Measurements from ENCODE around the gene FBH1. TPM values are rescaled to one million over a fixed set of nuclear protein-coding genes. Genes with fewer than 3 reads are reported as not detected.

Gene FBH1
- total and polyA plus RNA-seq, 4 donors = 52.8 to 95.5 (median 65.8) TPM

GRCh38 chr10:5910323-5911100 is 20.5 kb downstream of the FBH1 start:
- no peaks in the 10 kb centered on the region for H3K9me3 ChIP-seq (ENCODE audit: control insufficient read depth, insufficient read depth, low read length)
- no peaks in the 10 kb centered on the region for H3K4me1 ChIP-seq (ENCODE audit: control insufficient read depth, insufficient read depth, low read length)
- H3K27me3 ChIP-seq (ENCODE audit: control insufficient read depth, insufficient read depth, low read length) = no peaks in the 10 kb centered on the region
- WGBS (ENCODE audit: insufficient coverage) = 76% methylated on average over 15 of the region's 18 CpGs
- no peak overlapping the region for H3K4me3 ChIP-seq (ENCODE audit: low read depth, low read length)
- H3K27ac ChIP-seq (ENCODE audit: low read depth, low read length) = no peak overlapping the region
- peaks cover 64% of the 10 kb centered on the region for H3K36me3 ChIP-seq (ENCODE audit: control insufficient read depth, insufficient read depth, low read length)
- DNase-seq (ENCODE audit: low read depth in 4 of 6, low spot score in 6 of 6) = peak in 1 of 6 donors; percentile 21

DNA sequence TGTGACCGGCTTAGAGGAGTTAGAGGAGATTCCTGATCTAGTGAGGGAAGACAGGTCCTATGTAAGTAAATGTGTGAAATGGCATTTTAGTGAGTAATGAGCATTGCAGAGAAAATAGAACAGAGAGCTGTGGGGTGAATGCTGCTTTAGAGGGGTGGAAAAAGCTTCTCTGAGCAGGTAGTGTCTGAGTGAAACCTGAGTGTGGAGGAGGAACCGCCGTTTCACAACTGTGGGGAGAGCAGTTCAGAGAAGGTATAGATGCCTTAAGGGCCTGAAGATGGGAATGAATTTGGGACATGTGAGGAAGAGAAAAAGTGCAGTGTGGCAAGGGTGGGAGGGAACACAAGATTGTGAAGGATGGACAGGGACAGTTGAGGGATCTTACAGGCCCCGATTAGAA is 21.6 kb downstream of the FBH1 start:
- no peaks in the 10 kb centered on the region for H3K4me1 ChIP-seq (ENCODE audit: control insufficient read depth, insufficient read depth, low read length)
- peaks cover 69% of the 10 kb centered on the region for H3K36me3 ChIP-seq (ENCODE audit: control insufficient read depth, insufficient read depth, low read length)
- WGBS (ENCODE audit: insufficient coverage) = 97% methylated on average over 4 of the region's 4 CpGs

GRCh38 chr10:5913736-5914135 is 23.7 kb downstream of the FBH1 start:
- Histone ChIP-seq H3K4me3 (ENCODE audit: low read depth, low read length) (no peak overlapping the region), H3K36me3 (ENCODE audit: control insufficient read depth, insufficient read depth, low read length) (peaks cover 81% of the 10 kb centered on the region), H3K27ac (ENCODE audit: low read depth, low read length) (no peak overlapping the region), H3K9me3 (ENCODE audit: control insufficient read depth, insufficient read depth, low read length) (no peaks in the 10 kb centered on the region), H3K27me3 (ENCODE audit: control insufficient read depth, insufficient read depth, low read length) (no peaks in the 10 kb centered on the region), H3K4me1 (ENCODE audit: control insufficient read depth, insufficient read depth, low read length) (no peaks in the 10 kb centered on the region)
- DNase-seq (ENCODE audit: low read depth in 4 of 6, low spot score in 6 of 6) = no peak
- no CpG with 5 or more reads among the region's 4 CpGs for WGBS (ENCODE audit: insufficient coverage)

More for the DNA sequence above, 21.6 kb downstream of the FBH1 start:
- H3K4me3 ChIP-seq (ENCODE audit: low read depth, low read length) = no peak overlapping the region
- no peaks in the 10 kb centered on the region for H3K9me3 ChIP-seq (ENCODE audit: control insufficient read depth, insufficient read depth, low read length)
- no peak for DNase-seq (ENCODE audit: low read depth in 4 of 6, low spot score in 6 of 6)
- no peak overlapping the region for H3K27ac ChIP-seq (ENCODE audit: low read depth, low read length)
- H3K27me3 ChIP-seq (ENCODE audit: control insufficient read depth, insufficient read depth, low read length) = no peaks in the 10 kb centered on the region

DNA sequence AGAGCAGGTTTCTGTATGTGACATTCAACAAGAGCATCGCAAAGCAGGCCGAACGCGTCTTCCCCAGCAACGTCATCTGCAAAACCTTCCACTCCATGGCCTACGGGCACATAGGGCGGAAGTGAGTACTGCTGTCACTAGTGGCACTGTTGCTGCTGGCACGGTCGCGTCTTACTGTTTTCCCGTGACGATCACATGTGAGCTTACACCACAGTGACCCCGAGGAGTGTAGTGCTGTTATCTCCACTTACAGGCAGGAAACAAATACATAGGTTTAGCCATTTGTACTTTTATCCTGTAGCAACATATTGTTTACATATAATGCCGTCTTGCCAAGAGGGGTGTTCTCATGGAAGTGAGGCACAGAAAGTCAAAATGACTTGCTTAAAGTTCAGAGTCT is 25.4 kb downstream of the FBH1 start:
- peaks cover 73% of the 10 kb centered on the region for H3K36me3 ChIP-seq (ENCODE audit: control insufficient read depth, insufficient read depth, low read length)
- DNase-seq (ENCODE audit: low read depth in 4 of 6, low spot score in 6 of 6) = no peak
- no peaks in the 10 kb centered on the region for H3K27me3 ChIP-seq (ENCODE audit: control insufficient read depth, insufficient read depth, low read length)
- no peak overlapping the region for H3K27ac ChIP-seq (ENCODE audit: low read depth, low read length)
- no peaks in the 10 kb centered on the region for H3K4me1 ChIP-seq (ENCODE audit: control insufficient read depth, insufficient read depth, low read length)
- WGBS (ENCODE audit: insufficient coverage) = 97% methylated on average over 12 of the region's 14 CpGs
- no peak overlapping the region for H3K4me3 ChIP-seq (ENCODE audit: low read depth, low read length)
- no peaks in the 10 kb centered on the region for H3K9me3 ChIP-seq (ENCODE audit: control insufficient read depth, insufficient read depth, low read length)

GRCh38 chr10:5917305-5917704 is 27.3 kb downstream of the FBH1 start:
- Histone ChIP-seq H3K4me1 (ENCODE audit: control insufficient read depth, insufficient read depth, low read length) (no peaks in the 10 kb centered on the region), H3K9me3 (ENCODE audit: control insufficient read depth, insufficient read depth, low read length) (no peaks in the 10 kb centered on the region), H3K36me3 (ENCODE audit: control insufficient read depth, insufficient read depth, low read length) (peaks cover 68% of the 10 kb centered on the region), H3K4me3 (ENCODE audit: low read depth, low read length) (no peak overlapping the region), H3K27me3 (ENCODE audit: control insufficient read depth, insufficient read depth, low read length) (no peaks in the 10 kb centered on the region), H3K27ac (ENCODE audit: low read depth, low read length) (no peak overlapping the region)
- no peak for DNase-seq (ENCODE audit: low read depth in 4 of 6, low spot score in 6 of 6)
- 98% methylated on average over 13 of the region's 13 CpGs for WGBS (ENCODE audit: insufficient coverage)

GRCh38 chr10:5918763-5919162 is 28.7 kb downstream of the FBH1 start:
- WGBS (ENCODE audit: insufficient coverage) = 93% methylated on average over 3 of the region's 4 CpGs
- Histone ChIP-seq H3K27ac (ENCODE audit: low read depth, low read length) (no peak overlapping the region), H3K36me3 (ENCODE audit: control insufficient read depth, insufficient read depth, low read length) (peaks cover 77% of the 10 kb centered on the region), H3K4me3 (ENCODE audit: low read depth, low read length) (no peak overlapping the region), H3K9me3 (ENCODE audit: control insufficient read depth, insufficient read depth, low read length) (no peaks in the 10 kb centered on the region), H3K4me1 (ENCODE audit: control insufficient read depth, insufficient read depth, low read length) (no peaks in the 10 kb centered on the region), H3K27me3 (ENCODE audit: control insufficient read depth, insufficient read depth, low read length) (no peaks in the 10 kb centered on the region)
- peak in 1 of 6 donors; percentile 13 for DNase-seq (ENCODE audit: low read depth in 4 of 6, low spot score in 6 of 6)

DNA sequence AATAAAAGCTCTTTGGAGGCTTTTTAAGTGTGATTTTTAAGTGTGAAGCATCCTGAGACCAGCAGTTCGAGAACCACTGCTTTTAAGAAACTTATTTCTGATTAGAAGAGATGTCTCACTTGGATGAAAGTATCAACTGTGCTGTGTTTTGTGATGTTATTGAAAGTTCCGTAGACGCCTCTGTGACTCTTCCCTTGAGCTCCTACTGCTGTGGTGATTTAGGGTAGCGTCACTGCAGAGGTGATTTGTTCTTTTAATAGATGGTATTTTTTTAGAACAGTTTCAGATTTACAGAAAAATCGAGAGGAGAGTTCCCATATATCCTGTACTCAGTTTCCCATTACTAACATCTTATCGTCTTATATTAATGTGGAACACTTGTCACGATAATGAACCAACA is 29.5 kb downstream of the FBH1 start:
- whole genome bisulfite sequencing (ENCODE audit: insufficient coverage) = 88% methylated on average over 3 of the region's 7 CpGs
- no peaks in the 10 kb centered on the region for H3K9me3 ChIP-seq (ENCODE audit: control insufficient read depth, insufficient read depth, low read length)

GRCh38 chr10:5921746-5922145 is 31.7 kb downstream of the FBH1 start:
- no peak for DNase-seq (ENCODE audit: low read depth in 4 of 6, low spot score in 6 of 6)
- Histone ChIP-seq H3K36me3 (ENCODE audit: control insufficient read depth, insufficient read depth, low read length) (peaks cover 75% of the 10 kb centered on the region), H3K9me3 (ENCODE audit: control insufficient read depth, insufficient read depth, low read length) (no peaks in the 10 kb centered on the region), H3K27ac (ENCODE audit: low read depth, low read length) (no peak overlapping the region), H3K4me1 (ENCODE audit: control insufficient read depth, insufficient read depth, low read length) (no peaks in the 10 kb centered on the region), H3K27me3 (ENCODE audit: control insufficient read depth, insufficient read depth, low read length) (no peaks in the 10 kb centered on the region), H3K4me3 (ENCODE audit: low read depth, low read length) (no peak overlapping the region)
- 87% methylated on average over 3 of the region's 5 CpGs for whole genome bisulfite sequencing (ENCODE audit: insufficient coverage)

More for the DNA sequence above, 29.5 kb downstream of the FBH1 start:
- Histone ChIP-seq H3K4me1 (ENCODE audit: control insufficient read depth, insufficient read depth, low read length) (no peaks in the 10 kb centered on the region), H3K4me3 (ENCODE audit: low read depth, low read length) (no peak overlapping the region), H3K27ac (ENCODE audit: low read depth, low read length) (no peak overlapping the region), H3K36me3 (ENCODE audit: control insufficient read depth, insufficient read depth, low read length) (peaks cover 78% of the 10 kb centered on the region), H3K27me3 (ENCODE audit: control insufficient read depth, insufficient read depth, low read length) (no peaks in the 10 kb centered on the region)
- DNase-seq (ENCODE audit: low read depth in 4 of 6, low spot score in 6 of 6) = no peak

DNA sequence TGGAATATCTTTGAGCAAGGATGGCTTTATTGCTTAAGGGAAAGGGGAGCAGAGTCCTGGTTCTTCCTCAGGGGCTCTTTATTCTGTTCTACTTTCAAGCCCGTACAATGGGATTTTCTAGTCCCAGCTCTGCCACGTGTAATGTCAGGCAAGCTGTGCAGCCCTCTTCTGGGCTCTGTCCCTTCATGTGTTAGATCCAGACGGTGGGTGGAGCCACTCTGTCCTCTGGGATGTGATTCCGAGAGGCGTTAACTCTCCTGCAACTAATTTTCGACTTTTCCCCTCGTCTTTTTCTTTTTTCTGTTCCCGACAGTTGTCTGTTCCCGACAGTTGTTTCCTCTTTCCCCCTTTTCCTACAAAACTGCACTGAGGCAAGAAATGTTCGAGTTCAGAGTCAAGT is 34.8 kb downstream of the FBH1 start:
- Histone ChIP-seq H3K4me3 (ENCODE audit: low read depth, low read length) (no peak overlapping the region), H3K36me3 (ENCODE audit: control insufficient read depth, insufficient read depth, low read length) (peaks cover 74% of the 10 kb centered on the region), H3K4me1 (ENCODE audit: control insufficient read depth, insufficient read depth, low read length) (no peaks in the 10 kb centered on the region), H3K27ac (ENCODE audit: low read depth, low read length) (no peak overlapping the region), H3K9me3 (ENCODE audit: control insufficient read depth, insufficient read depth, low read length) (no peaks in the 10 kb centered on the region), H3K27me3 (ENCODE audit: control insufficient read depth, insufficient read depth, low read length) (no peaks in the 10 kb centered on the region)
- DNase-seq (ENCODE audit: low read depth in 4 of 6, low spot score in 6 of 6) = no peak
- 95% methylated on average over 10 of the region's 10 CpGs for WGBS (ENCODE audit: insufficient coverage)

DNA sequence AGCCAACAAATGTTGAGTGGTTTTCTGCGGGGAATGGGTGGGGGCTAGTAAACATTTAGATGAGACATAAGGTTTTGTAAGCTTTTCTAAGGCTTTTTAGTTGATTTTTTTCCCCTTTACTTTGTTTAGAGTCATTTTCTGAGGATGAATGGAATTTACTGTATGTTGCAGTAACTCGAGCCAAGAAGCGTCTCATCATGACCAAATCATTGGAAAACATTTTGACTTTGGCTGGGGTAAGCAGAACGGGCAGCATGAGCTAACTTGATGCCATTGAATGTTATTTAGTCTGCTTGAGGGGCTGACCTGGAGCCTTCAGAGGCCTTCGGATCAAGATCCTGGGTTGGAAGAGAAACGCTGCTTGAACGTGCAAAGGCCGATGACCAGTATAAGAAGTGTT is 37.3 kb downstream of the FBH1 start:
- H3K9me3 ChIP-seq (ENCODE audit: control insufficient read depth, insufficient read depth, low read length) = no peaks in the 10 kb centered on the region
- peak in 1 of 6 donors; percentile 57 for DNase-seq (ENCODE audit: low read depth in 4 of 6, low spot score in 6 of 6)
- H3K4me3 ChIP-seq (ENCODE audit: low read depth, low read length) = no peak overlapping the region
- no peak overlapping the region for H3K27ac ChIP-seq (ENCODE audit: low read depth, low read length)
- WGBS (ENCODE audit: insufficient coverage) = 92% methylated on average over 7 of the region's 8 CpGs
- H3K27me3 ChIP-seq (ENCODE audit: control insufficient read depth, insufficient read depth, low read length) = no peaks in the 10 kb centered on the region
- H3K4me1 ChIP-seq (ENCODE audit: control insufficient read depth, insufficient read depth, low read length) = no peaks in the 10 kb centered on the region
- H3K36me3 ChIP-seq (ENCODE audit: control insufficient read depth, insufficient read depth, low read length) = peaks cover 72% of the 10 kb centered on the region

Data from spinal cord (tissue), 10 donors.